Measurements from ENCODE around the gene PRPF6.

The PRPF6 gene

DNA sequence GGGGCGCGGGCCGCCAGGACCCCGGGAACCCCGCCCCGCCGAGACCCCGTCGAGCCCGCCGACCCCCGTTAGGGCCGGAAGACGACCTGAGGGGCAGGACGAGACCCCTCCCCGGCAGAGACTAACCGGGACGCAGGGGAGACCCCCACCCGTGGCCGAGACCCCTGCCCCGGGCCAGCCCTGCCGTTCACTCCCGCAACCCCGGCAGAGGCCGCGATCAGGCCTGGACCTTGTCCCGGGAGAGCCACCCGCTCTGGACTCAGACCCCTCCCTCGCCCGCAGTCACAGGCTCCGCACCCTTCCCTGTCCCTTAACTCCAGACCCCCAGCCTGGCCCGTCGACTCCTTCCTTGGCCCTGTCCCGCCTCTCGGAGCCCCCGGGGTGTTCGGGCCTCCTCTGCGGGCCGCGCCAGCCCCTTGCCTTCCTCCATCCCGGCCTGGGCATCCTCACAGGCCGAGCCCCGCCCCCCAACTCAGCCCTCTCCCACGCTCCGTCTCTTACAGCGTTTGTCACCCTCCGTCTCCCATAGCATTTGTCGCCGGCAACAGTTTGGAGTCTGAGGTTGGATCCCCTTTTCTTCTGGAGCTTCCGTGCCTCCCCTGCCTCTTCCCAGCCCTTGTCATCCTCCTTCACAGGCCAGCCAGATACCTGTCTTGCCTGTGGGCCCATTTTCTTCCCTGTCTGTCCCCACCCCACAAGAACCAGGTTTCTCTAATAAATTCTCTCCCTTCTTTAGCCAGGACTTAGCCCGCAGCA lies 82.6 kb downstream of the PRPF6 start:
- TF ChIP-seq GATA3 (IDR thresholded peaks at IDR 0.05; ENCODE audit: low read depth, low read length) (no peak), GATA2 (IDR thresholded peaks at IDR 0.05; ENCODE audit: low read depth, low read length) (no peak)

DNA sequence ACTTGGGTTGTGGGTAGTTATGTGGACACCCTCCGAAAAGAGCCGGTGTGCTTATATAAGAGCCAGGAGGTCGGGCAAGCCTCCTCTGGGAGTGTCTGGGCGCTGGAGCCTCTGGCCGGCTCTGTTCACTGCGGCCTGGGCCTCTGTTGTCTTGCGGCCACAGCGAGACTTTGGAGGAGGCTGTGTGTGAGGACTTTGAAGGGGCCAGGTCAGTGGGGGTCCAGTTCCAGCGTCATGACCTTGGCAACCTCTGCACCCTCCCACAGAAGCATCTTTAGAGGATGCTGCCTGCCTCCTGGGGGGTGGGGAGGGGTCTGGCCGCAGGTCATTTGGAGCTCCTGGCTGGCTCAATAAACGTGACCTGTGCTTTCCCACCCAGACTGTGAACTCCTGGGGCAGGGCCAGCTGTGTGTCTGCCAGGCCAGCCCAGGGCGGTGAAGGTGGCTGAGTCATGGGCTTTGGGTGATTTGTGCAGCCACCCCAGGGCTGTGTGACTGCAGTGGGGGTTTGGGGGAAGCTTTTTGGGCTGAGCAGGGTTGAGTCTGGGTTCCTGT lies 83.3 kb downstream of the PRPF6 start:
- no peak for TF ChIP-seq GATA3 (IDR thresholded peaks at IDR 0.05; ENCODE audit: low read depth, low read length)
- TF ChIP-seq GATA2 (IDR thresholded peaks at IDR 0.05; ENCODE audit: low read depth, low read length) = no peak

DNA sequence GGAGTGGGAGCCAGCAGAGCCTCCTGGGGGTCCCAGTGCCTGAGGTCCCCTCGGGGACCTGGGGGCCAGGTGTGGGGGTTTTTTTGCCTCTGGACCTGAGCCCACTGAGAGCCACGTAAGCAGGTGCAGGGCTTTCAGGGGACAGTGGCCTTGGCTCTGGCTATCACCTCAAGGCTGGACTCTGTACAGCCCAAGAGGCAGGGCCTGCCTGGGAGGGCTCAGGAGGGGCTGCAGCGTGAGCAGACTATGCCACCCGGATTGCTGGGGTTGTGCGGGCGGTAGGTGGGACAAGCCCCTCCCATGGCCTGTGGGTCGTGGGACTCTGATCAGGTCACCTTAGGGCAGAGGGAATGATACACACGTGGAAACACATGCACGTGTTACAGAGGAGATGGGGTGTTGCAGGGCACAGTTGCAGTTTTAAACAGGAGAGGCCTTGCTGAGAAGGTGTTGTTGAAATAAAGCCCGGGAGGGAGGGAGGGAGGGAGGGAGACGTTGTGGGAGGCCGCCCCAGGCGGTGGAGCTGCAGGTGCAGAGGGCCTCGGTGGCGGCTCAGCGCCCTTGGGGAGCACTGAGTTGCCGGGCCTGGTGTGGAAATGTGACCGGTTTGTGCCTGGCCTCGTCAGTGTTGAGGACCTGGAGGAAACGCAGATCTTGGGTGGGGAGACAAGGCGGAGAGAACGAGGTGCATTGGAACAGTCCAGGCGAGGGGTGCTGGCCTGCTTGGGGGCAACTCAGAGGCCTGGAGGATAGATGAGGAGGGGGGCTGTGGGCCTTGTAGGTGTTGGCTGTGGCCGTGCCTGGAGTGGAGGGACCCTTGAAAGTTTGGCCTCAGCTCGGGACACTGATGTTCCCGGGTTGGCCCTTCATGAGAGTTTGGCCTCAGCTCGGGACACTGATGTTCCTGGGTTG lies 84.4 kb downstream of the PRPF6 start:
- TF ChIP-seq GATA2 (IDR thresholded peaks at IDR 0.05; ENCODE audit: low read depth, low read length) (no peak), GATA3 (IDR thresholded peaks at IDR 0.05; ENCODE audit: low read depth, low read length) (no peak)

DNA sequence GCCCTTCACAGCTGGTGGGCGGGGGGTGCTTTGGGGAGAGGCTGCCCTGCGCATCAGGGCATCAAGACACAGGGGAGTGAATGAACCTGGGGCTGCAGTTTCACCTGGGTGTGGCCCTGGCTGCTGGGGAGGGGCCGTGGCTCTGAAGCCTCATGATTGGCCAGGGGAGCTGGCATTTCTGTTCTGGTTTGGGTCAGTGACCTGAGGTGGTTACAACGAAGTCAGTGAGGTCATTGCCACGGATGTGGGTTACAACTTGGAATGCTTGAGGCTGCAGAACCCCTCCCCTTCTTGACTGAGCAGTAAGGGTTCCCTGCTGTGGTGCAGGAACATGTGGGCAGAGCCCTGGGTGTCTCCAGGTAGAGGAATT lies 85.0 kb downstream of the PRPF6 start:
- no peak for TF ChIP-seq GATA2 (IDR thresholded peaks at IDR 0.05; ENCODE audit: low read depth, low read length)
- no peak for TF ChIP-seq GATA3 (IDR thresholded peaks at IDR 0.05; ENCODE audit: low read depth, low read length)

DNA sequence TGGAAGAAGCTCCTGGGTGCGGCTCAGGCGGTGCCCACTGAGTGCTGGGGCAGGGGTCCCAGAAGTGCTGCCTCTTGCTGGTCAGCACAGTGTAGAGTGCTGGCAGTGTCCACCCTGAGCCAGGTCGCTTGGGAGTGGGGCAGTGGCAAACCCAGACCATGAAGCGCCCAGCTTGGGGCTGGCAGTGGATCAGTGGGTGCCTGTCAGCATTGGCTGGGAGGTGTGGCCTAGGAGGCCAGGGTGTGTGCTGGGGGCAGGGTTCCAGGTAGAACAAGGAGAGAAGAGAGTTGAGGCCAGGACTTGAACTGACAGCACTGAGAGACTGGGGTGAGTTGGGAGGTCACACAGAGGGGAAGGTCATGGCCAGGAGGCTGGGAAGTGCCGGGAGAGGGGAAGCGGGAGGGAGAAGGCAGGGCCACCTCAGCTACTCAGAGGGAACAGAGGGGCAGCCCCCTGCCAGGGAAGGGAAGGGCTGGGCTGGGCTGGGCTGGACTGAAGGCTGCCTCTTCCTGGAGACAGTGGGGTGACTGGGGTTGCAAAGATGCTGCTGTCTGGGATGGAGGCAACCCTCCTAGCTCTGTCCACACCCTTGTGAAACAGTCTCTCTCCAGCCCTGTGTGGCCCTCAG lies 86.2 kb downstream of the PRPF6 start:
- no peak for TF ChIP-seq GATA2 (IDR thresholded peaks at IDR 0.05; ENCODE audit: low read depth, low read length)
- TF ChIP-seq GATA3 (IDR thresholded peaks at IDR 0.05; ENCODE audit: low read depth, low read length) = no peak

DNA sequence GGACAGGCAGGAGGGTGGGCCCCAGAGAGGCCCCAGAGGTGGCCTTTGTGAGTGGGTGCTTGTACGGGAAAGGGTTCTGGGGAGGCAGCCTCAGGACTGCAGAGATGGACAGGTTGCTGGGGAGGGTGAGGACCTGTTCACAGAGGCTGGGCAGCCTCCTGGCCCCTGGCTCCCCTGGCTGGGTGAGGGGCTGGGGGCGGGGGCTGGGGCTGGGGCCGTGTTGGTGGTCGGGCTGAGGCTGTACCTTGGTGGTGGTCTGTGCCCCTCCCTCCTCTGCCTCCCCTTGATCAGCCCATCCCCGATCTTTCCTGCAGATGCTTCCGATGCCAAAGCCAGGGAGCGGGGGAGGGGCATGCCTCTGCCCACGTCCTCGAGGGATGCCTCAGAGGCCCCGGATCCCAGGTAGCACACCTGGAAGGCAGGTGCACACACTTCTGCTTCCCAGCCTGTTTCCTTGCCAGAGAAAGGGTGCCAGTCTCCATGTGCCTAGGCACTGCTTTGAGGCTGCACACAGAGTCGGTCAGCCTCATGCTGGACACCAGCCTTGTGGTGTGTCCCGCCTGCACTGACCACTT lies 86.9 kb downstream of the PRPF6 start:
- TF ChIP-seq GATA2 (IDR thresholded peaks at IDR 0.05; ENCODE audit: low read depth, low read length) = no peak
- TF ChIP-seq GATA3 (IDR thresholded peaks at IDR 0.05; ENCODE audit: low read depth, low read length) = no peak

DNA sequence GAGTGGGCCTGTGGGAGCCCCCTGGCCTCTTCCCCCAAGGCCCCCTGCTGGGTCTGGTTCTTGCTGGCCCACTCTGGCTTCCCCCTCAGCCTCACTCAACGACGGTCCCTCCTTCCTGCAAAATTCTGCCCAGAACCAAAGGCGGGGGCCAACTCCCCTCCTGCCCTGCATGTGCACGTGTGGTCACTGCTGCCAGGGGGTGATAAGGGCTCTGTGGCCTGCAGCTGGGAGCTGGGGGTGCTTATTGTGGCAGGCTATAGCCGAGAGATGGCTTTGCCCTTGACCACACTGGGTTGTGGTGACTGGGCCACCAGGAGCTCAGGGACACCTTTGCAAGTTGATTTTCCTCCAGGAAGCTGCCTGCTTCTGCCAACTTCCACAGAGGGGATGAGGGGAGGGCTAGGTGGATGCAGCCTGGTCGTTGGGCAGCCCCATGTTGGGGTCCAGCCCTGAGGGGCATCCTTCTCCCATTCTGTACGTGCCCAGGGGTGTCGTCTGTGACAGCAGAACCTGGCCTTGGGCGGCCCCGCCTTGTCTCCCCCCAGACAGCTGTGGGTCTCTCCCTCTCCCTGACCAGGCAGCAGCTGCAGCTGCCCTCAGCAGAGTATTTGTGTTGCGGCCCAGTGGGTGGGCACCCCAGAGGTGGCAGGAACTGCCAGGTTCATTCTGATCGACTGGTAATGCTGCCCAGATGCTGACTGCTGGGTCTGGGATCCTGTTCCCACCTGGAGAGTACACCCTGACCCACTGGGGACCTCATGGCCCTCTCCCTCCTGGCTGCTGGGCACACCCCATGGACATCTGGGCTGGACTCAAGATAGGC lies 87.7 kb downstream of the PRPF6 start:
- TF ChIP-seq GATA3 (IDR thresholded peaks at IDR 0.05; ENCODE audit: low read depth, low read length) (no peak), GATA2 (IDR thresholded peaks at IDR 0.05; ENCODE audit: low read depth, low read length) (no peak)

DNA sequence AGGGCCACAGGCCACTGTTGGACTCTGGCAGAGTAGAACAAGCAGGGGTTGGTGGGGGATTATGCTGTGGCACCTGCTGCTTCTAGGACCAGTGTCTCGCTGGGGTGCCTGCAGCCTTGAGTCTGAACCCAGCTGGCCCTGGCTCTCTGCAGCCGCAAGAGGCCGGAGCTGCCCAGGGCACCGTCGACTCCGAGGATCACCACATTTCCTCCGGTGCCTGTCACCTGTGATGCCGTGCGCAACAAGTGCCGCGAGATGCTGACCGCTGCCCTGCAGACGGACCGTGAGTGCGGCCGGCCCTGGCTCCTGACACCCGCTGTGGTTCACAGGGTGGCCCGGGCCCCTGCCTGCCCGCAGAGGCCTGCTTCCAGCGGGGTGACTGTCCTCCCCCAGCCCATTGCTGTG lies 88.3 kb downstream of the PRPF6 start:
- no peak for TF ChIP-seq GATA3 (IDR thresholded peaks at IDR 0.05; ENCODE audit: low read depth, low read length)
- TF ChIP-seq GATA2 (IDR thresholded peaks at IDR 0.05; ENCODE audit: low read depth, low read length) = no peak

DNA sequence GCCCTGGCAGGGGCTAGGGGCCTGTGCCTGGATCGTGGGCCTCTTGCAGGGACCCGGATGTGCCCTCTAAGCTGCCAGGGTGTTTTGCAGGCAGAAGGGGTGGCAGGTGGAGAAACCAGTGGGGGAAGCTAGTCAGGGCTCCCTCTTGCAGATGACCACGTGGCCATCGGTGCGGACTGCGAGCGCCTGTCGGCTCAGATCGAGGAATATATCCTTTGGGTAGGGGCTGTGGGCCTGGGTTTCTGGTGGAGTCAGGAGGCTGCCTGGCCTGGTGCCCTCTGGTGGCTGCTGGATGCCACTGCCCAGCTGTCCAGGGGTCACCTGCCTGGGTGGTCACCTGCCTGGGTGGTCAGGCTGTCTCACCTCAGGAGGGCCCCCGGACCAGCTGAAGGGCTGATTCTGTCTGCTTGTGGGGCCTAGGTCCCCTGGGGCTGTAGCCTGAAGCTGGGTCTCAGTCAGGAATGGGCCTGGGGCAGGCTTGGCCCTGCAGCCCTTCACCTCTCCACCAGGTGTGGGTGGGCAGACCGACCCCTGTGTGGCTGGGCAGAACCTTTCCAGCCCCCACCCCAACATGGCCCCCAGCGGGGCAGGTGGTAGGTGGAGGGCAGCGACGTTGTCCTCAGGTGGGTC lies 88.8 kb downstream of the PRPF6 start:
- TF ChIP-seq GATA3 (IDR thresholded peaks at IDR 0.05; ENCODE audit: low read depth, low read length) (no peak), GATA2 (IDR thresholded peaks at IDR 0.05; ENCODE audit: low read depth, low read length) (no peak)

DNA sequence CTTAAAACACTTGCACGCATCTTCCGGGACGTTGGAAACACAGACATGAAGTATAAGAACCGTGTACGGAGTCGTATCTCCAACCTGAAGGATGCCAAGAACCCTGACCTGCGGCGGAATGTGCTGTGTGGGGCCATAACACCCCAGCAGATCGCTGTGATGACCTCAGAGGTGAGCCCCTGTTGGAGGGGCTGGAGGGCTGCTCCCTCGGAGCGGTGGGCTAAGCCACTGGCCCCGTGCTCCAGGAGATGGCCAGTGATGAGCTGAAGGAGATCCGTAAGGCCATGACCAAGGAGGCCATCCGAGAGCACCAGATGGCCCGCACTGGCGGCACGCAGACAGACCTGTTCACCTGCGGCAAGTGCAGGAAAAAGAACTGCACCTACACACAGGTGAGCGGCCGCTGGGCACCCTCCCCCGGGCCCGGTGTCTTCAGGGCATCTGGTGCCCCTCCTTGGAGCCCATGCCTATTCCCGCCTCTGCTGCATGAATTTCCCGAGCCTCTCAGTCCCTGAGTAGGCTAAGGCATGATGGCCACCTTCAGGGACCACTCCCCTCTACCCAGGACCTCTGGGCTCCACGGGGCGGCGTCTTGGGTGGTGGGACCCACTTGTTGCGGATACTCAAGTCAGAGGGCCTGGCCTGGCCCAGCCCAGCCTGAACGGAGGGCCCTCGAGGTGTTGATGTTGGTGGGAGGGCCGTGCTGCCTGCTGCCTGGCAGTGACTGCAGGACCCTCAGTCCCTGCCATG lies 89.5 kb downstream of the PRPF6 start:
- TF ChIP-seq GATA3 (IDR thresholded peaks at IDR 0.05; ENCODE audit: low read depth, low read length) (no peak), GATA2 (IDR thresholded peaks at IDR 0.05; ENCODE audit: low read depth, low read length) (no peak)

DNA sequence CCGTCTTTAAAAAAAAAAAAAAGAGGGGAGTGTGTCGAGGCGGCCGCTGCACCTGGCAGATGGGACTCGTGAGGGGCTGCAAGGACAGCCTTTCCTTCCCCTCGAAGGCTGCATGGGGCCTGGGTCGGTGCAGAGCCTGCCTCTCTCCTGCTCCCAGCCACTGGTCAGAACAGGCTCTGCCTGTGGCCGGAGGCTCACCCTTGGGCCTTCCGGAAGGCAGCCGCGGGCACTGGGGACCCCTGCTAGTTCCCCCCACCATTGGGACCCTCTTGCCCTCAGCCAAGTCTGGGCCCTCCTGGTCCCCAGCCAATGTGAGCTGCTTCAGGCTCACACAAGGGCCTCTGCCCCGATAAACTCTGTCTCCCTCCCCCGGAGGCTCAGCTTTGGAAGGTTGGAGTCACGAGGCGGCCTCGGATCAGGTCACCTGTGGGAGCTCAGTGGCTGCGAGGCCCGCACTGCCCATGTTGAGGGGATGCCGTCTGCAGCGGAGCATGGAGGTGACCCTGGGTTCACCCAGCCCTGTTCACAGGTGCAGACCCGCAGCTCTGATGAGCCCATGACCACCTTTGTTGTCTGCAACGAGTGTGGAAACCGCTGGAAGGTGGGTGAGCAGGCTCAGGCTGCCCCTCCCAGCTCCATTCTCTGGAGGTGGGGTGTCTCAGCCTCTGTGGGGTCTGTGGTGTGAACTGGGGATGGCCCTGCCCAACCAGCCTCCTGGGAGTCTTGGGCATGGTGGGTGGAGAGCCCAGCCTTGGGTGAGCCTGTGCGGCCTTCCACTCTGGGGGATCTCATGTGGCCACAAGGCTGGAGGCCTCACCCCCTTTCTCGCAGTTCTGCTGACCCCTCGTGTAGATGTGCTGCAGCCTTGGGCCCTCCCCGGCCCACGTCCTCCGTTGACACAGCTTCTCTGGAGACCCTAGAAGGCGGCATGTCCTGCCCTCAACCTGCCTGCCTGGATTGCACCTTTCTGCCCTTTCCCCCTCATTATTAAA lies 90.7 kb downstream of the PRPF6 start:
- no peak for TF ChIP-seq GATA3 (IDR thresholded peaks at IDR 0.05; ENCODE audit: low read depth, low read length)
